ENCODE results near the gene GMDS. TPM values are rescaled to one million over a fixed set of nuclear protein-coding genes. Genes with fewer than 3 reads are reported as not detected.

The GMDS gene
- total RNA-seq, 1 experiment from 2014 or later: 35.0 TPM

GRCh38 chr6:2117447-2117846 lies 128.0 kb downstream of the GMDS start:
- peaks cover 7% of the 10 kb centered on the region; the same call in 1 of the 2 replicates for H3K4me1 Mint-ChIP-seq
- no peak for DNase-seq (ENCODE audit: low spot score)
- no peak overlapping the region for H3K4me3 Mint-ChIP-seq
- no peaks in the 10 kb centered on the region for H3K36me3 Mint-ChIP-seq
- no peak overlapping the region for H3K27ac Mint-ChIP-seq
- H3K27me3 Mint-ChIP-seq (ENCODE audit: low read depth): no peaks in the 10 kb centered on the region
- no peak for ATAC-seq
- ChIA-PET CTCF (no interaction called here), POLR2A (no interaction called here)
- no peaks in the 10 kb centered on the region for H3K9me3 Mint-ChIP-seq
- TF ChIP-seq E2F5 (CRISPR knock-in tag; IDR thresholded peaks at IDR 0.05) (no peak), ZNF232 (CRISPR knock-in tag; IDR thresholded peaks at IDR 0.05) (no peak), ETV6 (CRISPR knock-in tag; IDR thresholded peaks at IDR 0.05) (no peak), JAZF1 (CRISPR knock-in tag; IDR thresholded peaks at IDR 0.05) (no peak), ARID4B (CRISPR knock-in tag; IDR thresholded peaks at IDR 0.05; ENCODE audit: borderline replicate concordance) (no peak), SOX15 (CRISPR knock-in tag; IDR thresholded peaks at IDR 0.05) (no peak), KAT7 (CRISPR knock-in tag; IDR thresholded peaks at IDR 0.05; ENCODE audit: borderline replicate concordance) (no peak)

DNA sequence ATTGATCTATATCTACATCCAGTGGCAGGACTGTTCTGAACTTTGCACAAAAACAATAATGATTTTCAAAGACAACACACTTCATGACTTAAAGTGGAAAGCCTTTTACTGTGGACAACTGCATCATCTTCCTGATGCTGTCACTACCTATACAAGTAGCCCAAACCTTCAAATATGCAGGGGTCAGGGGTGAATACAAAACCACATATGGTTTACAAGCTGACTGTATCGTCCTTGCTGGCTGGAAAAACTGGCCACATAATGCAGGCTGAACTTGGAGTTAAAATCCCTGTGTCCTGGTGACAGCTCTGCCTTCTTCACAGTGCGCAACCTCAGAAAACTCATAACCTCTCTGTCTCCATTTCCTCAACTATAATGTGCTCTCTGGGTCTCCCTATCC lies 128.9 kb downstream of the GMDS start:
- DNase-seq (ENCODE audit: low spot score): no peak
- Mint-ChIP-seq H3K9me3 (no peaks in the 10 kb centered on the region), H3K4me3 (no peak overlapping the region), H3K27me3 (ENCODE audit: low read depth) (no peaks in the 10 kb centered on the region), H3K27ac (no peak overlapping the region), H3K4me1 (peaks cover 7% of the 10 kb centered on the region; the same call in 1 of the 2 replicates), H3K36me3 (no peaks in the 10 kb centered on the region)
- ATAC-seq: no peak
- POLR2A ChIA-PET: no interaction called here
- no peak for TF ChIP-seq PREB (CRISPR knock-in tag; IDR thresholded peaks at IDR 0.05; ENCODE audit: borderline replicate concordance)
- TF ChIP-seq, protein P1, sequence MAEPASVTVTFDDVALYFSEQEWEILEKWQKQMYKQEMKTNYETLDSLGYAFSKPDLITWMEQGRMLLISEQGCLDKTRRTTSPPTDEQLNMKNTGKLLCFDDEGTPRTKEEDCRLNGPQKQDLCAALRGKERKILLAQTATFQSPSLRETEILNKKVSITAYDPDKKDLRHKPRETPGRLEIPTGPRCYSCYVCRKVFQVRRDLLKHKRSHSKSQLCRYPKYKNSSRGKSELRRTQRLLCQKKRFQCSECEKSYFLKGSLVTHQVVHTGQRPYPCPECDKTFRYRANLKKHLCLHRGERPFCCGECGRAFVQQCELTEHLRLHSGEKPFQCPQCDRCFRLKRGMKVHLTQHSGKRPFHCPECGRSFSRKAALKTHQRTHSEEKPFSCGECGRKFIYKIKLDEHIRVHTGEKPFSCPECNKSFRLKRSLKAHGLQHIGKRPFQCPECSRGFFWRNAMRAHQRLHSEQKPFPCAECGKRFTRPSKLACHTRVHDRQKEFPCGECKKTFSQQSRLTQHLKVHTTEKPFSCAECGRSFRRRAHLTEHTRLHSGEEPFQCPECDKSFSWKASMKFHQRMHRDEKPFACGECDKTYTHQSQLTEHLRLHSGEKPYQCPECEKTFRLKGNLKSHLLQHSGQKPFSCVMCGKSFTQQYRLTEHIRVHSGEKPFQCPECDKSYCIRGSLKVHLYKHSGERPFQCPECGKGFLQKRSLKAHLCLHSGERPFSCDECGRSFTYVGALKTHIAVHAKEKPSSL (CRISPR knock-in tag; conservative IDR thresholded peaks at IDR 0.05): no peak
- TF ChIP-seq ZSCAN18 (CRISPR knock-in tag; IDR thresholded peaks at IDR 0.05): no peak
- no peak for TF ChIP-seq GRHL2 (CRISPR knock-in tag; IDR thresholded peaks at IDR 0.05; ENCODE audit: insufficient replicate concordance, severe bottlenecking)
- TF ChIP-seq, protein P2, sequence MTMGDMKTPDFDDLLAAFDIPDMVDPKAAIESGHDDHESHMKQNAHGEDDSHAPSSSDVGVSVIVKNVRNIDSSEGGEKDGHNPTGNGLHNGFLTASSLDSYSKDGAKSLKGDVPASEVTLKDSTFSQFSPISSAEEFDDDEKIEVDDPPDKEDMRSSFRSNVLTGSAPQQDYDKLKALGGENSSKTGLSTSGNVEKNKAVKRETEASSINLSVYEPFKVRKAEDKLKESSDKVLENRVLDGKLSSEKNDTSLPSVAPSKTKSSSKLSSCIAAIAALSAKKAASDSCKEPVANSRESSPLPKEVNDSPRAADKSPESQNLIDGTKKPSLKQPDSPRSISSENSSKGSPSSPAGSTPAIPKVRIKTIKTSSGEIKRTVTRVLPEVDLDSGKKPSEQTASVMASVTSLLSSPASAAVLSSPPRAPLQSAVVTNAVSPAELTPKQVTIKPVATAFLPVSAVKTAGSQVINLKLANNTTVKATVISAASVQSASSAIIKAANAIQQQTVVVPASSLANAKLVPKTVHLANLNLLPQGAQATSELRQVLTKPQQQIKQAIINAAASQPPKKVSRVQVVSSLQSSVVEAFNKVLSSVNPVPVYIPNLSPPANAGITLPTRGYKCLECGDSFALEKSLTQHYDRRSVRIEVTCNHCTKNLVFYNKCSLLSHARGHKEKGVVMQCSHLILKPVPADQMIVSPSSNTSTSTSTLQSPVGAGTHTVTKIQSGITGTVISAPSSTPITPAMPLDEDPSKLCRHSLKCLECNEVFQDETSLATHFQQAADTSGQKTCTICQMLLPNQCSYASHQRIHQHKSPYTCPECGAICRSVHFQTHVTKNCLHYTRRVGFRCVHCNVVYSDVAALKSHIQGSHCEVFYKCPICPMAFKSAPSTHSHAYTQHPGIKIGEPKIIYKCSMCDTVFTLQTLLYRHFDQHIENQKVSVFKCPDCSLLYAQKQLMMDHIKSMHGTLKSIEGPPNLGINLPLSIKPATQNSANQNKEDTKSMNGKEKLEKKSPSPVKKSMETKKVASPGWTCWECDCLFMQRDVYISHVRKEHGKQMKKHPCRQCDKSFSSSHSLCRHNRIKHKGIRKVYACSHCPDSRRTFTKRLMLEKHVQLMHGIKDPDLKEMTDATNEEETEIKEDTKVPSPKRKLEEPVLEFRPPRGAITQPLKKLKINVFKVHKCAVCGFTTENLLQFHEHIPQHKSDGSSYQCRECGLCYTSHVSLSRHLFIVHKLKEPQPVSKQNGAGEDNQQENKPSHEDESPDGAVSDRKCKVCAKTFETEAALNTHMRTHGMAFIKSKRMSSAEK (CRISPR knock-in tag; IDR thresholded peaks at IDR 0.05; ENCODE audit: borderline replicate concordance): no peak
- TF ChIP-seq, protein P3, sequence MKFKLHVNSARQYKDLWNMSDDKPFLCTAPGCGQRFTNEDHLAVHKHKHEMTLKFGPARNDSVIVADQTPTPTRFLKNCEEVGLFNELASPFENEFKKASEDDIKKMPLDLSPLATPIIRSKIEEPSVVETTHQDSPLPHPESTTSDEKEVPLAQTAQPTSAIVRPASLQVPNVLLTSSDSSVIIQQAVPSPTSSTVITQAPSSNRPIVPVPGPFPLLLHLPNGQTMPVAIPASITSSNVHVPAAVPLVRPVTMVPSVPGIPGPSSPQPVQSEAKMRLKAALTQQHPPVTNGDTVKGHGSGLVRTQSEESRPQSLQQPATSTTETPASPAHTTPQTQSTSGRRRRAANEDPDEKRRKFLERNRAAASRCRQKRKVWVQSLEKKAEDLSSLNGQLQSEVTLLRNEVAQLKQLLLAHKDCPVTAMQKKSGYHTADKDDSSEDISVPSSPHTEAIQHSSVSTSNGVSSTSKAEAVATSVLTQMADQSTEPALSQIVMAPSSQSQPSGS (CRISPR knock-in tag; IDR thresholded peaks at IDR 0.05; ENCODE audit: borderline replicate concordance, low read depth): no peak
- TF ChIP-seq CBFB (CRISPR knock-in tag; IDR thresholded peaks at IDR 0.05; ENCODE audit: low read depth): no peak
- CTCF ChIA-PET: no interaction called here

All from WTC11 (cell line).